HepG2 (cell line): ENCODE results near the gene OSBP. TPM values are rescaled to one million over a fixed set of nuclear protein-coding genes. Genes with fewer than 3 reads are reported as not detected.

ENCODE experiments used
- BCLAF1 ChIP-seq: fragments of 450-650 bp; IDR thresholded peaks from 2 replicates; pipeline ENCODE4 v1.6.1; 2017; ENCODE audit warnings: mild to moderate bottlenecking
- DMTF1 ChIP-seq: sonication (generic); formaldehyde crosslinking; IDR thresholded peaks from 2 replicates; pipeline ENCODE4 v1.4.0; 2020; ENCODE audit warnings: mild to moderate bottlenecking, missing genetic modification reagents
- DPF2 ChIP-seq: sonication (generic); formaldehyde crosslinking; IDR thresholded peaks from 2 replicates; pipeline ENCODE4 v1.4.0; 2020; ENCODE audit warnings: mild to moderate bottlenecking, low read depth, missing genetic modification reagents, borderline replicate concordance
- FLYWCH1 ChIP-seq: sonication (generic); formaldehyde crosslinking; IDR thresholded peaks from 2 replicates; pipeline ENCODE4 v1.8.1; 2023; ENCODE audit warnings: mild to moderate bottlenecking, missing genetic modification reagents
- HNF1A ChIP-seq, 2 experiments: sonication (generic) in 1 of 2; formaldehyde crosslinking in 1 of 2; IDR thresholded peaks; 2 replicates each; pipeline versions ENCODE4 v1.4.0 to v1.6.1; 2016 to 2020; ENCODE audit warnings: borderline replicate concordance in 1 of 2, low read depth in 1 of 2, mild to moderate bottlenecking in 1 of 2, missing genetic modification reagents in 1 of 2
- JUNB ChIP-seq: sonication (generic); formaldehyde crosslinking; IDR thresholded peaks from 2 replicates; pipeline ENCODE4 v1.8.0; 2022; ENCODE audit warnings: missing genetic modification reagents, mild to moderate bottlenecking, borderline replicate concordance
- MAFG ChIP-seq: sonication (generic); formaldehyde crosslinking; IDR thresholded peaks from 2 replicates; pipeline ENCODE4 v1.5.1; 2020; ENCODE audit warnings: mild to moderate bottlenecking, missing genetic modification reagents
- PCBP2 ChIP-seq: fragments of 200-400 bp; formaldehyde crosslinking; optimal IDR thresholded peaks from 2 replicates; pipeline ENCODE3; 2018; ENCODE audit warnings: low read length, low read depth; ENCODE audit not compliant: poor library complexity, severe bottlenecking
- PRPF4 ChIP-seq: fragments of 200-400 bp; formaldehyde crosslinking; IDR thresholded peaks from 2 replicates; pipeline ENCODE4 v1.6.1; 2016; ENCODE audit warnings: low read length, low read depth; ENCODE audit not compliant: poor library complexity, severe bottlenecking
- RXRA ChIP-seq: sonication (generic); formaldehyde crosslinking; IDR thresholded peaks from 2 replicates; pipeline ENCODE4 v1.5.1; 2020; ENCODE audit warnings: missing genetic modification reagents
- SP4 ChIP-seq: sonication (generic); formaldehyde crosslinking; IDR thresholded peaks from 2 replicates; pipeline ENCODE4 v1.8.1; 2023; ENCODE audit warnings: mild to moderate bottlenecking, missing genetic modification reagents
- YY1 ChIP-seq: IDR thresholded peaks from 2 replicates; pipeline ENCODE4 v1.6.1; 2011; ENCODE audit warnings: low read length, low read depth, moderate library complexity, mild to moderate bottlenecking; ENCODE audit not compliant: insufficient read depth, insufficient replicate concordance
- ZNF335 ChIP-seq: sonication (generic); formaldehyde crosslinking; IDR thresholded peaks from 2 replicates; pipeline ENCODE4 v1.4.0; 2020; ENCODE audit warnings: missing genetic modification reagents
- ZNF383 ChIP-seq: sonication (generic); formaldehyde crosslinking; IDR thresholded peaks from 2 replicates; pipeline ENCODE4 v1.4.0; 2020; ENCODE audit warnings: missing genetic modification reagents, mild to moderate bottlenecking, borderline replicate concordance
- ZNF460 ChIP-seq: sonication (generic); formaldehyde crosslinking; IDR thresholded peaks from 2 replicates; pipeline ENCODE4 v1.5.1; 2020; ENCODE audit warnings: missing genetic modification reagents, mild to moderate bottlenecking, borderline replicate concordance
- ZNF468 ChIP-seq: sonication (generic); formaldehyde crosslinking; IDR thresholded peaks from 2 replicates; pipeline ENCODE4 v1.8.0; 2022; ENCODE audit warnings: mild to moderate bottlenecking, moderate library complexity, missing genetic modification reagents
- ZNF878 ChIP-seq: sonication (generic); formaldehyde crosslinking; IDR thresholded peaks from 2 replicates; pipeline ENCODE4 v1.8.1; 2023; ENCODE audit warnings: mild to moderate bottlenecking, missing genetic modification reagents, moderate library complexity
- ZSCAN12 ChIP-seq: sonication (generic); formaldehyde crosslinking; IDR thresholded peaks from 2 replicates; pipeline ENCODE4 v1.9.0; 2021; ENCODE audit warnings: mild to moderate bottlenecking, missing genetic modification reagents
- polyA plus RNA-seq, 8 experiments: library from polyadenylated mRNA; depleted of rRNA in 3 of 8; stranded (reverse) in 7 of 8; unstranded in 1 of 8; fragments of >200 nt; fragmentation: Illumina TruSeq in 4 of 8; extraction: Trizol in 4 of 8; gene quantifications; 2 replicates each; pipeline versions ENCODE4 v1.2.1 to v1.2.3, GENCODE V29; 2011 to 2016; ENCODE audit warnings: low read depth in 4 of 8, missing spikeins in 1 of 8, mixed read lengths in 1 of 8; ENCODE audit not compliant: insufficient read depth in 1 of 8
- total RNA-seq, 5 experiments: library from RNA; depleted of rRNA; stranded (reverse); fragments of >200 nt; fragmentation: Illumina TruSeq; extraction: Trizol; gene quantifications; 2 replicates each; pipeline ENCODE4 v1.2.3, GENCODE V29; 2016; ENCODE audit warnings: low read depth in 1 of 5
- TF ChIP-seq, protein P1 (sequence below): sonication (generic); formaldehyde crosslinking; IDR thresholded peaks from 2 replicates; pipeline ENCODE4 v1.4.0; 2020; ENCODE audit warnings: missing genetic modification reagents, low read depth, mild to moderate bottlenecking, borderline replicate concordance

OSBP gene
- total and polyA plus RNA-seq, 2 of the 13 experiments (the other 11 are each of a cell fraction or from before 2014, with no cell fraction given): 12.1 to 13.5 TPM

GRCh38 chr11:59560290-59560701 lies 55.3 kb downstream of the OSBP start (continued):
- 0 out of 2 replicates have a peak, but pooled peaks have one; percentile 23 for TF ChIP-seq HNF1A (IDR thresholded peaks at IDR 0.05; ENCODE audit: low read depth)
- TF ChIP-seq HNF1A (CRISPR knock-in tag; IDR thresholded peaks at IDR 0.05; ENCODE audit: borderline replicate concordance): no peak
- TF ChIP-seq YY1: no peak
- TF ChIP-seq MAFG (CRISPR knock-in tag): no peak
- TF ChIP-seq PCBP2: no peak
- no peak for TF ChIP-seq DPF2 (CRISPR knock-in tag)
- no peak for TF ChIP-seq RXRA (CRISPR knock-in tag)
- TF ChIP-seq ZNF335 (CRISPR knock-in tag): 0 out of 2 replicates have a peak, but pooled peaks have one; percentile 65
- no peak; the same call in 1 of the 2 replicates for TF ChIP-seq ZNF460 (CRISPR knock-in tag)
- TF ChIP-seq BCLAF1: no peak
- no peak for TF ChIP-seq JUNB (CRISPR knock-in tag)
- TF ChIP-seq ZSCAN12: no peak
- TF ChIP-seq ZNF468: no peak
- no peak for TF ChIP-seq DMTF1 (CRISPR knock-in tag)
- TF ChIP-seq, protein P1, sequence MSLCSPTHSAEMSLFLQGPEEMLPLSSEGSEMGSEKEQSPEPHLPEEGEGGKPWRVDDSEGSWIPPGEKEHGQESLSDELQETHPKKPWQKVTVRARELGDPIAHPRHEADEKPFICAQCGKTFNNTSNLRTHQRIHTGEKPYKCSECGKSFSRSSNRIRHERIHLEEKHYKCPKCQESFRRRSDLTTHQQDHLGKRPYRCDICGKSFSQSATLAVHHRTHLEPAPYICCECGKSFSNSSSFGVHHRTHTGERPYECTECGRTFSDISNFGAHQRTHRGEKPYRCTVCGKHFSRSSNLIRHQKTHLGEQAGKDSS (CRISPR knock-in tag): no peak
- no peak for TF ChIP-seq SP4 (CRISPR knock-in tag)
- TF ChIP-seq FLYWCH1 (CRISPR knock-in tag): no peak
- no peak for TF ChIP-seq PRPF4
- no peak for TF ChIP-seq ZNF383 (CRISPR knock-in tag)
- no peak for TF ChIP-seq ZNF878 (CRISPR knock-in tag)
